ENCODE measurements around the gene SLC4A1AP. TPM values are rescaled to one million over a fixed set of nuclear protein-coding genes. Genes with fewer than 3 reads are reported as not detected.

The SLC4A1AP gene
- total RNA-seq, 4 donors from 2014 or later = 15.4 to 27.0 (median 24.1) TPM

GRCh38 chr2:27687232-27687631, 23.5 kb downstream of the SLC4A1AP start:
- TF ChIP-seq CTCF (IDR thresholded peaks at IDR 0.05) (no peak), POLR2A (IDR thresholded peaks at IDR 0.05) (no peak)
- no peaks in the 10 kb centered on the region for H3K9me3 ChIP-seq
- intact Hi-C loops (cut with DNase I) = no loop called here
- no peak overlapping the region for H3K4me3 ChIP-seq
- peaks cover 0 to 61% (median 36%) of the 10 kb centered on the region in 3 donors for H3K4me1 ChIP-seq
- 73% methylated on average over 1 of the region's 1 CpG; no CpG with 5 or more reads in 1 of the 2 donors for WGBS, 2 donors
- no peak for DNase-seq
- H3K27me3 ChIP-seq = no peaks in the 10 kb centered on the region
- H3K36me3 ChIP-seq = peaks cover 0 to 67% (median 0%) of the 10 kb centered on the region in 3 donors
- peak overlapping the region in 3 of 4 donors; percentile 5 to 35 (median 25) for H3K27ac ChIP-seq

GRCh38 chr2:27689424-27689823, 25.7 kb downstream of the SLC4A1AP start:
- Histone ChIP-seq H3K4me1 (peaks cover 0 to 47% (median 26%) of the 10 kb centered on the region in 3 donors), H3K9me3 (no peaks in the 10 kb centered on the region), H3K36me3 (peaks cover 0 to 73% (median 0%) of the 10 kb centered on the region in 3 donors), H3K27me3 (no peaks in the 10 kb centered on the region), H3K4me3 (no peak overlapping the region), H3K27ac (no peak overlapping the region)
- intact Hi-C loops (cut with DNase I) = no loop called here
- TF ChIP-seq POLR2A (IDR thresholded peaks at IDR 0.05) (no peak), CTCF (IDR thresholded peaks at IDR 0.05) (no peak)
- 39 to 60% methylated on average over 2 of the region's 2 CpGs for WGBS, 2 donors
- DNase-seq = no peak

GRCh38 chr2:27690052-27690451, 26.4 kb downstream of the SLC4A1AP start:
- peaks cover 0 to 73% (median 2%) of the 10 kb centered on the region in 3 donors for H3K36me3 ChIP-seq
- peaks cover 0 to 47% (median 26%) of the 10 kb centered on the region in 3 donors for H3K4me1 ChIP-seq
- intact Hi-C loops (cut with DNase I) = no loop called here
- no peak for TF ChIP-seq POLR2A (IDR thresholded peaks at IDR 0.05)
- H3K9me3 ChIP-seq = no peaks in the 10 kb centered on the region
- DNase-seq = no peak
- H3K27ac ChIP-seq = no peak overlapping the region
- no peak overlapping the region for H3K4me3 ChIP-seq
- no peaks in the 10 kb centered on the region for H3K27me3 ChIP-seq

GRCh38 chr2:27697660-27698059, 34.0 kb downstream of the SLC4A1AP start:
- DNase-seq = no peak
- no peak overlapping the region for H3K27ac ChIP-seq
- no peaks in the 10 kb centered on the region for H3K9me3 ChIP-seq
- peaks cover 0 to 60% (median 17%) of the 10 kb centered on the region in 3 donors for H3K36me3 ChIP-seq
- TF ChIP-seq CTCF (IDR thresholded peaks at IDR 0.05) = no peak
- no peak for TF ChIP-seq POLR2A (IDR thresholded peaks at IDR 0.05)
- no peak overlapping the region for H3K4me3 ChIP-seq
- H3K4me1 ChIP-seq = no peaks in the 10 kb centered on the region
- H3K27me3 ChIP-seq = no peaks in the 10 kb centered on the region
- WGBS, 2 donors = 60 to 92% methylated on average over 1 of the region's 1 CpG
- intact Hi-C loops (cut with DNase I) = no loop called here

- TF ChIP-seq CTCF (IDR thresholded peaks at IDR 0.05) (no peak), POLR2A (IDR thresholded peaks at IDR 0.05) (no peak)
- no peak for DNase-seq
- WGBS, 2 donors = 41 to 44% methylated on average over 2 to 5 of the region's 5 CpGs
- no peak overlapping the region for H3K27ac ChIP-seq
- H3K4me3 ChIP-seq = no peak overlapping the region
- H3K36me3 ChIP-seq = peaks cover 0 to 22% (median 4%) of the 10 kb centered on the region in 3 donors
- peaks cover 7 to 36% (median 28%) of the 10 kb centered on the region in 3 donors for H3K4me1 ChIP-seq
- H3K9me3 ChIP-seq = no peaks in the 10 kb centered on the region
- intact Hi-C loops (cut with DNase I) = no loop called here
- no peaks in the 10 kb centered on the region for H3K27me3 ChIP-seq
Measured at GRCh38 chr2:27701676-27702075, 38.0 kb downstream of the SLC4A1AP start.

- H3K9me3 ChIP-seq = no peaks in the 10 kb centered on the region
- TF ChIP-seq CTCF (IDR thresholded peaks at IDR 0.05) (no peak), POLR2A (IDR thresholded peaks at IDR 0.05) (no peak)
- no peak overlapping the region for H3K27ac ChIP-seq
- no peak overlapping the region for H3K4me3 ChIP-seq
- H3K36me3 ChIP-seq = peaks cover 0 to 16% (median 2%) of the 10 kb centered on the region in 3 donors
- no peaks in the 10 kb centered on the region for H3K27me3 ChIP-seq
- 88 to 100% methylated on average over 1 of the region's 1 CpG for WGBS, 2 donors
- intact Hi-C loops (cut with DNase I) = no loop called here
- DNase-seq = no peak
- H3K4me1 ChIP-seq = peaks cover 7 to 42% (median 32%) of the 10 kb centered on the region in 3 donors
Measured at GRCh38 chr2:27702302-27702701, 38.6 kb downstream of the SLC4A1AP start.

Measured in esophagus squamous epithelium (tissue), 5 donors.